SK-N-DZ (cell line): ENCODE measurements around the gene BMP4.

Experiments used
- small RNA-seq, 2 experiments: library from RNA; depleted of rRNA; stranded (forward); fragments of <200 nt; gene quantifications; one replicate each; pipeline ENCODE3, GENCODE V24; 2014

The BMP4 gene

Small RNA genes lying within 50 kb of the gene (small RNA-seq; reads per million reads assigned to genes)
- 0 reads per million in 2 experiments for gene MIR5580
